K562 (cell line): Measurements from ENCODE around the gene UBE2U. TPM values are rescaled to one million over a fixed set of nuclear protein-coding genes. Genes with fewer than 3 reads are reported as not detected.

Source experiments
- ATAC-seq: fragments of 200-7000 bp; cut with Tn5 transposase; 3 replicates; pipeline ENCODE4 v1.9.1; 2020; ENCODE audit warnings: moderate library complexity
- BruUV-seq: library from RNA; stranded (reverse); fragments of 400-500 nt; replicated peaks from 2 replicates; lab custom pipeline; 2021; lab: Mats Ljungman, UMichigan
- CTCF ChIA-PET: fragments of 300-600 bp; formaldehyde crosslinking; extraction: SDS; loops from one replicate; lab custom pipeline; 2021; ENCODE audit warnings: low intra/inter-chr PET ratio; lab: Yijun Ruan, JAX
- POLR2A ChIA-PET: fragments of 300-600, 350-650 bp; sonication (Branson Sonifier 250); formaldehyde crosslinking; extraction: SDS; loops from one replicate; lab custom pipeline; 2021; ENCODE audit warnings: antibody characterized with exemption, inconsistent platforms; lab: Yijun Ruan, JAX
- DNase-seq, 4 experiments: peaks; one replicate each; pipeline versions ENCODE4 v3.0.0 to v3.0.0-alpha.2; 2011 to 2018; ENCODE audit warnings: low spot score in 3 of 4, mixed read lengths in 3 of 4; ENCODE audit errors: extremely low read depth in 1 of 4
- FAIRE-seq: peaks from 2 replicates; lab custom pipeline; 2011; peaks lifted over from hg19 to GRCh38; lab: Jason Lieb, UNC
- H2AFZ ChIP-seq: 2 replicates; pipeline ENCODE4 v1.6.0; 2011; ENCODE audit warnings: low read depth, low read length, control low read depth, inconsistent platforms
- H3K27ac ChIP-seq: fragments of 200-600 bp; 3 replicates; pipeline ENCODE4 v1.8.0; 2011; ENCODE audit warnings: low read depth, mild to moderate bottlenecking, control low read depth, inconsistent platforms, low read length, moderate library complexity, mixed read lengths; ENCODE audit errors: extremely low read depth
- H3K27me3 ChIP-seq, 2 experiments: fragments of 300-600 bp in 1 of 2; 2 replicates in 1 of 2; 3 replicates in 1 of 2; pipeline versions ENCODE4 v1.6.0 to v1.8.0; 2011; ENCODE audit warnings: inconsistent platforms in 2 of 2, low read length in 2 of 2, mild to moderate bottlenecking in 1 of 2, mixed read lengths in 1 of 2, moderate library complexity in 1 of 2; ENCODE audit not compliant: control insufficient read depth in 2 of 2, insufficient read depth in 2 of 2
- H3K36me3 ChIP-seq: fragments of 300-600 bp; 3 replicates; pipeline ENCODE4 v1.8.0; 2011; ENCODE audit warnings: mild to moderate bottlenecking, low read length, inconsistent platforms; ENCODE audit not compliant: control insufficient read depth, insufficient read depth
- H3K4me1 ChIP-seq, 2 experiments: fragments of 200-600 bp in 1 of 2; replicated peaks in 1 of 2; 2 replicates in 1 of 2; 3 replicates in 1 of 2; pipeline versions ENCODE4 v1.5.1 to v1.8.0; 2011; ENCODE audit warnings: inconsistent platforms in 2 of 2, low read length in 2 of 2, mild to moderate bottlenecking in 1 of 2, mixed read lengths in 1 of 2, moderate library complexity in 1 of 2; ENCODE audit not compliant: control insufficient read depth in 2 of 2, insufficient read depth in 2 of 2
- H3K4me2 ChIP-seq: 2 replicates; pipeline ENCODE4 v1.6.1; 2011; ENCODE audit warnings: low read length, control low read depth, inconsistent platforms, mixed read lengths; ENCODE audit not compliant: insufficient read depth
- H3K4me3 ChIP-seq: fragments of 200-600 bp; sonication (generic), shearing (Covaris generic); 2 replicates; pipeline ENCODE4 v1.5.1; 2016; ENCODE audit warnings: control low read depth, inconsistent platforms
- H3K79me2 ChIP-seq: fragments of 200-600 bp; 3 replicates; pipeline ENCODE4 v1.8.0; 2011; ENCODE audit warnings: low read length, inconsistent platforms; ENCODE audit not compliant: control insufficient read depth, insufficient read depth
- H3K9ac ChIP-seq, 2 experiments: 2 replicates each; pipeline versions ENCODE4 v1.6.0 to v1.6.1; 2011; ENCODE audit warnings: low read depth in 2 of 2, low read length in 2 of 2, control low read depth in 1 of 2, inconsistent platforms in 1 of 2, mild to moderate bottlenecking in 1 of 2, mixed read lengths in 1 of 2; ENCODE audit not compliant: insufficient read depth in 1 of 2
- H3K9me1 ChIP-seq: one replicate; pipeline ENCODE4 v1.6.0; 2011; ENCODE audit warnings: inconsistent platforms, mild to moderate bottlenecking, low read length, moderate library complexity; ENCODE audit not compliant: control insufficient read depth, insufficient read depth
- H3K9me3 ChIP-seq: replicated peaks from 2 replicates; pipeline ENCODE4 v1.5.1; 2011; ENCODE audit warnings: low read depth, low read length, inconsistent platforms; ENCODE audit not compliant: control insufficient read depth, insufficient read depth
- H4K20me1 ChIP-seq: replicated peaks from 2 replicates; pipeline ENCODE4 v1.6.1; 2011; ENCODE audit warnings: low read length, inconsistent platforms, mixed read lengths; ENCODE audit not compliant: control insufficient read depth, insufficient read depth
- ARID3A ChIP-seq: IDR thresholded peaks from 2 replicates; pipeline ENCODE4 v1.6.1; 2012; ENCODE audit warnings: low read depth, low read length, improper control_type of control experiment, borderline replicate concordance
- BHLHE40 ChIP-seq: IDR thresholded peaks from 2 replicates; pipeline ENCODE4 v1.6.1; 2011; ENCODE audit warnings: low read length, improper control_type of control experiment
- CHD2 ChIP-seq: IDR thresholded peaks from 2 replicates; pipeline ENCODE4 v1.6.1; 2011; ENCODE audit warnings: low read depth, low read length
- HOMEZ ChIP-seq: fragments of 250-450 bp; sonication (Bioruptor Pico); IDR thresholded peaks from 2 replicates; pipeline ENCODE4 v1.4.0; 2020; ENCODE audit warnings: mild to moderate bottlenecking, moderate library complexity
- MCM2 ChIP-seq: fragments of 450-650 bp; IDR thresholded peaks from 2 replicates; pipeline ENCODE4 v1.6.1; 2017; ENCODE audit warnings: low read depth, mild to moderate bottlenecking
- MEIS2 ChIP-seq: fragments of 450-650 bp; IDR thresholded peaks from 2 replicates; pipeline ENCODE4 v1.6.1; 2014; ENCODE audit warnings: mild to moderate bottlenecking; ENCODE audit not compliant: partially characterized antibody
- MTA2 ChIP-seq: fragments of 450-650 bp; IDR thresholded peaks from 2 replicates; pipeline ENCODE4 v1.6.1; 2016; ENCODE audit warnings: low read depth
- NR0B1 ChIP-seq: fragments of 450-650 bp; IDR thresholded peaks from one replicate; pipeline ENCODE4 v1.6.1; 2018; ENCODE audit warnings: mild to moderate bottlenecking, moderate library complexity; ENCODE audit not compliant: partially characterized antibody
- PHF21A ChIP-seq: fragments of 450-650 bp; IDR thresholded peaks from 2 replicates; pipeline ENCODE4 v1.6.1; 2017; ENCODE audit warnings: low read depth, borderline replicate concordance
- SREBF2 ChIP-seq: sonication (generic); formaldehyde crosslinking; IDR thresholded peaks from 2 replicates; pipeline ENCODE4 v1.4.0; 2020; ENCODE audit warnings: mild to moderate bottlenecking, missing genetic modification reagents
- TBP ChIP-seq: optimal IDR thresholded peaks from 2 replicates; pipeline ENCODE3; 2011; ENCODE audit warnings: low read depth, low read length, improper control_type of control experiment
- THAP12 ChIP-seq: fragments of 250-450 bp; sonication (Bioruptor Pico); IDR thresholded peaks from 2 replicates; pipeline ENCODE4 v1.9.0; 2021; ENCODE audit warnings: mild to moderate bottlenecking, inconsistent platforms
- ZBTB9 ChIP-seq: fragments of 450-650 bp; formaldehyde crosslinking; IDR thresholded peaks from 2 replicates; pipeline ENCODE4 v1.4.0; 2020; ENCODE audit warnings: mild to moderate bottlenecking, moderate library complexity
- ZNF316 ChIP-seq: fragments of 450-650 bp; IDR thresholded peaks from 2 replicates; pipeline ENCODE4 v1.6.1; 2016
- ZNF445 ChIP-seq: fragments of 250-450 bp; sonication (Bioruptor Pico); IDR thresholded peaks from 2 replicates; pipeline ENCODE4 v1.4.0; 2020; ENCODE audit warnings: low read depth, mild to moderate bottlenecking, moderate library complexity
- WGBS: fragments of 100-300 bp; shearing (Covaris generic); methylation state at CpG from one replicate; pipeline ENCODE4 v1.1.6; 2016; ENCODE audit warnings: low coverage, mixed read lengths; ENCODE audit not compliant: insufficient coverage; ENCODE audit errors: missing lambda C conversion rate; 5-methylcytosine and 5-hydroxymethylcytosine counted together
- in situ Hi-C: fragments of 300-500 bp; cut with MboI; formaldehyde crosslinking; loops from 4 replicates; pipeline ENCODE4 v1.15.0; 2018; ENCODE audit warnings: inconsistent platforms, mixed read lengths
- intact Hi-C: fragments of 100-400 bp; cut with micrococcal nuclease; formaldehyde crosslinking; loops from 2 replicates; pipeline ENCODE4 v1.14.2; 2022
- polyA plus RNA-seq, 8 experiments: library from polyadenylated mRNA; depleted of rRNA in 4 of 8; stranded (reverse) in 5 of 8; unstranded in 3 of 8; fragments of >200 nt; fragmentation: Nextera tagmentation in 2 of 8; fragmentation: Illumina TruSeq in 1 of 8; extraction: Ambion mirVana in 2 of 8; extraction: Trizol in 1 of 8; gene quantifications; 2 replicates each; pipeline versions ENCODE4 v1.2.1 to v1.2.3, GENCODE V29; 2011 to 2014; ENCODE audit warnings: inconsistent platforms in 1 of 8, missing spikeins in 1 of 8
- total RNA-seq, 7 experiments: library from RNA; depleted of rRNA in 6 of 7; stranded (reverse); fragments of >200 nt in 6 of 7; fragmentation: Illumina TruSeq in 2 of 7; extraction: Trizol in 2 of 7; gene quantifications; 2 replicates each; pipeline versions ENCODE4 v1.2.1 to v1.2.3, GENCODE V29; 2011 to 2021; ENCODE audit warnings: low replicate concordance in 1 of 7

Gene UBE2U
- total and polyA plus RNA-seq, 9 of the 15 experiments (the other 6 are each of a cell fraction or from before 2014, with no cell fraction given) = not detected

- TF ChIP-seq HOMEZ = no peak
- TF ChIP-seq TBP = no peak
- TF ChIP-seq ZNF316 = no peak
- TF ChIP-seq ZNF445 = no peak
- TF ChIP-seq MEIS2 = no peak
Observed at GRCh38 chr1:64312431-64312830, 109.0 kb downstream of the UBE2U start (continued).

- H3K4me1 ChIP-seq = no peaks in the 10 kb centered on the region
- no peaks in the 10 kb centered on the region for H3K79me2 ChIP-seq
- ATAC-seq (no peak), DNase-seq (no peak), FAIRE-seq (no peak)
- POLR2A ChIA-PET = no interaction called here
- no peak overlapping the region for H2AFZ ChIP-seq
- CTCF ChIA-PET = no interaction called here
- H3K4me3 ChIP-seq = no peak overlapping the region
- no peaks in the 10 kb centered on the region for H3K9me3 ChIP-seq
- H3K27me3 ChIP-seq = no peaks in the 10 kb centered on the region
- H3K4me2 ChIP-seq = no peak overlapping the region
- intact Hi-C loops = no loop called here
- no peak overlapping the region for H3K9ac ChIP-seq
- no peaks in the 10 kb centered on the region for H3K36me3 ChIP-seq
- H3K9me1 ChIP-seq = no peaks in the 10 kb centered on the region
- in situ Hi-C loops = no loop called here
- no peaks in the 10 kb centered on the region for H4K20me1 ChIP-seq
- no peak overlapping the region for H3K27ac ChIP-seq
- WGBS = 0% methylated on average over 5 of the region's 5 CpGs
- BruUV-seq = no TSS peak
- TF ChIP-seq CHD2 (no peak), MTA2 (no peak), ZBTB9 (CRISPR knock-in tag) (no peak), NR0B1 (no peak), PHF21A (no peak), MCM2 (no peak), BHLHE40 (no peak), SREBF2 (CRISPR knock-in tag) (no peak), ARID3A (no peak), THAP12 (CRISPR knock-in tag) (no peak)
Observed at GRCh38 chr1:64315402-64315801, 112.0 kb downstream of the UBE2U start.
